Astrocyte (in vitro differentiated cells and primary cell): ENCODE measurements around the gene SYNGR1.

Experiments
- CTCF ChIP-seq: IDR thresholded peaks from 2 replicates; pipeline ENCODE4 v1.5.1; 2011; ENCODE audit warnings: low read depth, mild to moderate bottlenecking, inconsistent platforms, low read length, moderate library complexity; ENCODE audit not compliant: insufficient read depth
- EZH2 ChIP-seq: IDR thresholded peaks from 2 replicates; pipeline ENCODE4 v1.6.1; 2012; ENCODE audit warnings: mild to moderate bottlenecking, low read length, inconsistent platforms; ENCODE audit not compliant: insufficient read depth

- TF ChIP-seq CTCF (no peak), EZH2 (no peak)
These were observed 76.7 kb downstream of the SYNGR1 start for GRCh38 chr22:39426380-39427043.
